Kidney (tissue), 14 donors: ENCODE measurements around the gene PNPO. TPM values are rescaled to one million over a fixed set of nuclear protein-coding genes. Genes with fewer than 3 reads are reported as not detected.
A peak's percentile ranks its signal among the peaks of the same experiment; 100 is the strongest.

ENCODE experiments used
- DNase-seq, 5 donors: peaks; one replicate each; pipeline ENCODE4 v3.0.0-alpha.2; 2013 to 2020
- FAIRE-seq: peaks from 2 replicates; lab custom pipeline; 2012; peaks lifted over from hg19 to GRCh38; lab: Jason Lieb, UNC
- H3K27ac ChIP-seq, 2 donors: one replicate each; pipeline ENCODE4 v1.7.0; 2013; ENCODE audit warnings: low read depth in 2 of 2, low read length in 2 of 2, inconsistent platforms in 1 of 2
- H3K27me3 ChIP-seq: one replicate; pipeline ENCODE4 v1.7.1; 2013; ENCODE audit warnings: low read length, inconsistent platforms; ENCODE audit not compliant: control insufficient read depth, insufficient read depth
- H3K36me3 ChIP-seq, 3 donors: one replicate each; pipeline versions ENCODE4 v1.7.0 to v1.7.1; 2013; ENCODE audit warnings: low read length in 3 of 3, control low read depth in 1 of 3, inconsistent platforms in 1 of 3; ENCODE audit not compliant: insufficient read depth in 3 of 3, control insufficient read depth in 2 of 3
- H3K4me1 ChIP-seq, 3 donors: one replicate each; pipeline versions ENCODE4 v1.7.0 to v1.7.1; 2013; ENCODE audit warnings: low read length in 3 of 3, inconsistent platforms in 1 of 3, low read depth in 1 of 3; ENCODE audit not compliant: control insufficient read depth in 2 of 3, insufficient read depth in 2 of 3
- H3K4me3 ChIP-seq, 3 donors: one replicate each; pipeline versions ENCODE4 v1.7.0 to v1.8.1; 2013; ENCODE audit warnings: low read length in 3 of 3, control low read depth in 1 of 3, inconsistent platforms in 1 of 3
- H3K9ac ChIP-seq, 3 donors: one replicate each; pipeline versions ENCODE4 v1.7.0 to v1.7.1; 2013; ENCODE audit warnings: low read length in 3 of 3, control low read depth in 1 of 3, inconsistent platforms in 1 of 3
- H3K9me3 ChIP-seq, 3 donors: one replicate each; pipeline versions ENCODE4 v1.7.0 to v1.7.1; 2013; ENCODE audit warnings: low read length in 3 of 3, control low read depth in 1 of 3, inconsistent platforms in 1 of 3; ENCODE audit not compliant: control insufficient read depth in 2 of 3, insufficient read depth in 1 of 3
- CTCF ChIP-seq: IDR thresholded peaks from 3 replicates; pipeline ENCODE4 v1.5.1; 2012; ENCODE audit warnings: mild to moderate bottlenecking, moderate library complexity, borderline replicate concordance; ENCODE audit not compliant: insufficient read depth; ENCODE audit errors: extremely low read depth
- intact Hi-C: fragments of 100-400 bp; cut with DNase I; formaldehyde crosslinking; loops from one replicate; pipeline ENCODE4 v1.11.1; 2022
- polyA plus RNA-seq: library from polyadenylated mRNA; stranded (reverse); fragments of 350-450 nt; fragmentation: Illumina TruSeq; extraction: RNeasy Lipid Tissue Mini Kit (QIAGEN cat#74804); gene quantifications from one replicate; pipeline ENCODE4 v1.2.3, GENCODE V29; 2014; ENCODE audit warnings: low read depth, low replicate concordance; ENCODE audit not compliant: insufficient read depth
- total RNA-seq: library from RNA; stranded (reverse); fragmentation: NEBNext Ultra II Directional; extraction: Animal tissue kit (Norgen Biotek cat#: 25700); gene quantifications from one replicate; pipeline ENCODE4 v1.2.1, GENCODE V29; 2021
- donor health status: control.
- donor health status: control.
- donor health status: control.
- donor health status: control.
- donor health status: control.
- donor health status: DM: yes; HTN: yes; CAD: no.
- donor health status: Normal renal cell carcinoma (clear cell type).

The PNPO gene
- total and polyA plus RNA-seq, 2 donors from 2014 or later, result 45.1 to 55.8 TPM

GRCh38 chr17:47895347-47895855 is 46.0 kb upstream of the PNPO start:
- intact Hi-C loops, result no loop called here
- TF ChIP-seq CTCF, result no peak
- DNase-seq (peak in 1 of 5 donors; percentile 60), FAIRE-seq (no peak)
- Histone ChIP-seq H3K9me3 (no peaks in the 10 kb centered on the region), H3K27ac (peak overlapping the region; percentile 90), H3K9ac (peak overlapping the region; percentile 88 to 96 (median 90)), H3K4me1 (peaks cover 2 to 17% (median 14%) of the 10 kb centered on the region in 3 donors), H3K36me3 (peaks cover 0 to 4% (median 0%) of the 10 kb centered on the region in 3 donors), H3K27me3 (no peaks in the 10 kb centered on the region), H3K4me3 (peak overlapping the region; percentile 90 to 98 (median 97))

DNA sequence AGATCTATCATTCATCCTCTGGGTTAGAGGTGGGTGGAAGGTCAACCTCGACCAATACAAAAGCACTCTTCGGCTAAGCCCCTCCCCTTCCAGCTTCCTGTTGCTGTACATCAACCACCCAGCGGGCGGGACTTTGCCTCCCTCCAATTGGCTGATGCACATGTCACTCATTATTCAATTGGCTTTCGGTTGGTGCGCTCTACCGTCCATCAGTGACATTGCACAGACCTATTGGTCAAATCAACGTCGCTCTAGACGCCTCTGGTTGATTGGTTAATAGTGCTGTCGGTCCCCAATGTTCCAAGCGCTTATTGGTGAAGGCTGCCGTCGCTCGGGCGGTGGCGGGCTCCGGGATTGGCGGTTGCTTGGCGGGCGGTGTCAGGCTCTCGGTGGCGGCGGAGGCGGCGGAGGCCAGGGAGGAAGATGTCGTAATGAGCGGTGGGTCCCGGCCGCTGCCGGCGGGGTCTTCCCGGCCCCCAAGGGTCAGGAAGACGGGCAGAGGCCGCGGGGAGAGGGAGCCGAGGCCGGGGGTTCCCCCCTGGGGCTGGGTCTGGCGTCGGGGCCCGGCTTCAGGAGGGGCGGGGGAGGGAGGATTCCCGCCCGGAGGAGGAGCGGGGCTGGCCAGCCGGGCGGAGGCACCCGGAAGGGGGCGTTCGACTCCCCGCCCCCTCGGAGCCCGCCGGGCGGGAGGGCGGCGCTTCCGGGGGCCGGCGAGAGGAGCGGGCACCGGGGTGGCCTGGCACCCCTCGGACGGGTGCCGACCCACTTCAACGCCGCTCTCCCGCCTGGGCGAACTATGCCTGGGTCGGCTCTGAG is 45.3 kb upstream of the PNPO start, which contains the start of gene SP2:
Gene SP2, plus strand, starts transcription at position 381 of the 816 bp plus-strand sequence. Its CDS starts 51 bp downstream, at position 432.
- Histone ChIP-seq H3K27me3 (no peaks in the 10 kb centered on the region), H3K9me3 (no peaks in the 10 kb centered on the region), H3K4me1 (peaks cover 2 to 17% (median 14%) of the 10 kb centered on the region in 3 donors), H3K36me3 (peaks cover 0 to 4% (median 0%) of the 10 kb centered on the region in 3 donors), H3K4me3 (peak within 1 kb of the TSS; percentile 90 to 98 (median 97)), H3K27ac (peak within 1 kb of the TSS; percentile 96 to 99), H3K9ac (peak within 1 kb of the TSS; percentile 88 to 100 (median 90))
- peak; percentile 100 for DNase-seq
- peak; percentile 97 for FAIRE-seq
- TF ChIP-seq CTCF, result peak; percentile 9
- intact Hi-C loops, result no loop called here

- Histone ChIP-seq H3K4me3 (peak overlapping the region; percentile 79 to 96 (median 87)), H3K4me1 (peaks cover 2 to 17% (median 14%) of the 10 kb centered on the region in 3 donors), H3K27me3 (no peaks in the 10 kb centered on the region), H3K9ac (peak overlapping the region; percentile 63 to 100 (median 88)), H3K9me3 (no peaks in the 10 kb centered on the region), H3K27ac (peak overlapping the region; percentile 96 to 99), H3K36me3 (peaks cover 0 to 4% (median 0%) of the 10 kb centered on the region in 3 donors)
- no peak for TF ChIP-seq CTCF
- intact Hi-C loops, result no loop called here
- DNase-seq, result no peak
- no peak for FAIRE-seq
Measured at GRCh38 chr17:47896672-47897490, 44.5 kb upstream of the PNPO start.
